ENCODE results near the gene DRAP1.

DRAP1 gene, protein sequence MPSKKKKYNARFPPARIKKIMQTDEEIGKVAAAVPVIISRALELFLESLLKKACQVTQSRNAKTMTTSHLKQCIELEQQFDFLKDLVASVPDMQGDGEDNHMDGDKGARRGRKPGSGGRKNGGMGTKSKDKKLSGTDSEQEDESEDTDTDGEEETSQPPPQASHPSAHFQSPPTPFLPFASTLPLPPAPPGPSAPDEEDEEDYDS

DNA sequence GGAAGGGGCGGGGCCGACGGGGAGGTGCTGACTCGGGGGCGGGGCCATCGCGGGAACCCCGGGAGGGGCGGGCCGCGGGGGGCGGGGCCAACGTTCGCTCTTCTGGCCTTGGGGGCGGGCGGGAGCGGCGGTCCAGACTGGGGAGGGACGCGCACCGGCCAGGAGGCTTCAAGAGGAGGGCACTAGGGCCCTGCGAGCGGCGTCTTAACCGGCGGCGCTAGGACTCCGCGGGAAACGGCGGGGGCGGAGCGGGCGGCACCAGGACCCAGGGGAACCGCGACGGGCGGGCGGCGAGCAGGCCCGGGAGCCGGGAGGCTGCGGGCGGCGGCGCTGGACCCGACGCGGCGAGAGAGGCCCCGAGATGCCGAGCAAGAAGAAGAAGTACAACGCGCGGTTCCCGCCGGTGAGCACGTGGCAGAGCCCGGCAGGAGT is at the start of gene DRAP1:
Gene DRAP1 (plus strand): TSS at position 286 of the 432 bp plus-strand sequence. CDS start 76 bp downstream, at position 362.
- no peak for TF ChIP-seq GATA2 (IDR thresholded peaks at IDR 0.05; ENCODE audit: low read depth, low read length)

DNA sequence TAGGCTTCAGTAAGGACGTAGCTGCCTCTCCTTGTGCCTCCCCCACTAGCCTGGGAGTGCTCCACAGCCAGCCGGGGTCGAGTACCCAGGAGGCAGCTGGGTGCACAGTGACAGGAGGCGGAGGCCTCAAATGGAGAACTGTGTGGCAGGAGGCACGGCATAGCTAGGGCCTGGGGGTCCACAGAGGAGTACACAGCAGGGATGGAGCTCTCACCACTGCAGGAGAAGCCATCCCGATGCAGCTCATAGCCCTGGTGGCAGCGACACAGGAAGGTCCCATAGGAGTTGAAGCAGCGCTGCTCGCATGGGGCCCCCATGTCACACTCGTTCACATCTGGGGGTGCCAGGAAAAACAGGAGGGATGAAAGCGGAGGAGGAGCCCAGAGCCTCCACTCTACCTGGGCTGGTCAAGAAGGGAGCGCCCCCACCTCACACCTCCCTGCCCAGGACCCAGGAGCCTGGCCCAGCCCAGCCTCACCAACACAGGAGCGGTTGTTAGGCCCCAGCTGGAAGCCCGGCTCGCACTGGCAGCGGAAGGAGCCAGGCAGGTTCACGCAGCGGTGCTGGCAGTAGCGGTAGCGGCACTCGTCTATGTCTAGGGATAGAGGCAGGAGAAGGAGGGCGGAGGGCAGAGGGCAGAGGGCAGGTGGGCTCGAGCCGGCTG is 49.5 kb upstream of the DRAP1 start:
- TF ChIP-seq GATA3 (IDR thresholded peaks at IDR 0.05; ENCODE audit: low read depth, low read length) (no peak), GATA2 (IDR thresholded peaks at IDR 0.05; ENCODE audit: low read depth, low read length) (no peak)

- TF ChIP-seq GATA2 (IDR thresholded peaks at IDR 0.05; ENCODE audit: low read depth, low read length), result no peak
- TF ChIP-seq GATA3 (IDR thresholded peaks at IDR 0.05; ENCODE audit: low read depth, low read length), result no peak
Observed at GRCh38 chr11:65870307-65870658, 48.9 kb upstream of the DRAP1 start.

DNA sequence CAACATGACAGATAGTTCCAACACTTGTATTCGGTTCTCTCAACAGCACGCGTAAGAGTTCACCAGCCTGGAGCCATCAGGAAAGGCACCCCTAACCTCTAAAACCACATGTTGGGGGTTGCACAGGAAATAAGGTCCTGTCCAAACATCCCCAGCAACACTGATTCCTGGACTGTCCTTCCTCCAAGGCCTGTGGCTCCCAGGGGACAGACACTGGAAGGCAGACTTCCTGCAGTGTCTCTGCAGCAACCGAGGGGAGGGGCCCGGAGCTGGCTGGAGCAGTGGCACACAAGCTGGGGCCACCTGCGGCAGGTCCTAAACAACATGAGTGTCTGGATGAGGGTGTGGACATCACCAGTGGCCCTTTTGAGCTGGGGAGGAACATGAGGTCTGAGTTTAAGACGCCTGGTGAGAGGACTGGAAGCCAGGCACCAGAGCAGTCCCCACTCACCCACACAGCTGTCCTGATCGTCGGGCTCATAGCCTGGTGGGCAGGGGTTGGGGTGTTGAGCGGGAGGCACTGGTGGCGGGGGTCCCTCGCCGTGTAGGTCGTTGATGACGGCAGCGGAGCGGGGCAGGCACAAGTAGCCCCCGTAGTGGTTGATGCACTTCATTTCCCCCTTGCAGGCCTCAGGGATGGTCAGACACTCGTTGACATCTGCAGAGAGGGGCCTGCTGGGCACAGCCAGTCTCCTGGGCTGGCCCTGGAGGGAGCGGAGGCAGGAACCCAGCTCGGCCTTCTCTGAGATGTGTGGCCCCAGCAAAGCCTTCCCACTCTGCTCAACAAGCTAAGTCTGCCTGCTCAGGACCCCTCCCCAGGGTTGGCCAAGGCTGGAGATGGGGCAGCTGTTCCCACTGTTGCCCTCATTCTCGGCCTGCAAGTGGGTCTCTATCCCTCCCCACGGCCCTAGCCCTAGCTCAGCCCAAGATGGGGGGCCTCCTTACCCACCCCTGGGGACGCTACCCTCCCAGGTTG is 48.2 kb upstream of the DRAP1 start:
- TF ChIP-seq GATA2 (IDR thresholded peaks at IDR 0.05; ENCODE audit: low read depth, low read length) (no peak), GATA3 (IDR thresholded peaks at IDR 0.05; ENCODE audit: low read depth, low read length) (no peak)

DNA sequence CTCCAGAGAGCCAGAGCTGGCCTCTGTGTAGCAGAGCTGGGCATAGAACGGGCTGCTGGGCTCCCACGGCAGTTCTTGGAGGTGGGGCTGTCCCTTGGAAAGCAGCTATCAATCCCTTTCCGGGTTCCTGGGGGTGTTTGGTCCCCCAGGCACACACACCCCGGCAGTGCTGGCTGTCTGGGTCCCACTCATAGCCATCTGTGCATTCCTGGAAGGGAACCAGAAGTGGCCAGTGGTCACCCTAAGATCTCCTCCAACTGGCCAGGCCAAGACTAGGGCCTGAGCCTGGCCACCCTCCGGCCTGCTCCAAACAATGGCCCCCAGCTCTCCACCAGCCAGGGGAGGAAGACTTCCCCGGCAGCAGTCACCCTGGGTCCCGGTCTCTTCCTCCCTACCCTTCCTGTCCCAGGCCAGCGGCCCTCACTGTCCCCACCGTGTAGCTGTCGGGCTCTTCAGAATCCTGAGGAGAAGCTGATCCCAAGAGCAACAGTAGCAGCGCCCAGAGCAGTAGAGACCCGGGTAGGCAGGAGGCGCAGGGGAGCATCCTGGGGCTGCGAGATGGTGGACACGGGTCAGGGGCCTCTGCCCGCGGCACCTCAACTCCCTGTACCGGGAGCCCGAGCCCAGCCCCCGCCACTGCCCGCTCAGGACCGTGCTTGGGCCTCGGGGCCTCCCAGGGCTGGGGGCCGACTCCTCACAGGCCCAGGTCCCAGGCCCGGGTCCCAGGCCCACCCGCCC is 47.2 kb upstream of the DRAP1 start:
- no peak for TF ChIP-seq GATA2 (IDR thresholded peaks at IDR 0.05; ENCODE audit: low read depth, low read length)
- no peak for TF ChIP-seq GATA3 (IDR thresholded peaks at IDR 0.05; ENCODE audit: low read depth, low read length)

DNA sequence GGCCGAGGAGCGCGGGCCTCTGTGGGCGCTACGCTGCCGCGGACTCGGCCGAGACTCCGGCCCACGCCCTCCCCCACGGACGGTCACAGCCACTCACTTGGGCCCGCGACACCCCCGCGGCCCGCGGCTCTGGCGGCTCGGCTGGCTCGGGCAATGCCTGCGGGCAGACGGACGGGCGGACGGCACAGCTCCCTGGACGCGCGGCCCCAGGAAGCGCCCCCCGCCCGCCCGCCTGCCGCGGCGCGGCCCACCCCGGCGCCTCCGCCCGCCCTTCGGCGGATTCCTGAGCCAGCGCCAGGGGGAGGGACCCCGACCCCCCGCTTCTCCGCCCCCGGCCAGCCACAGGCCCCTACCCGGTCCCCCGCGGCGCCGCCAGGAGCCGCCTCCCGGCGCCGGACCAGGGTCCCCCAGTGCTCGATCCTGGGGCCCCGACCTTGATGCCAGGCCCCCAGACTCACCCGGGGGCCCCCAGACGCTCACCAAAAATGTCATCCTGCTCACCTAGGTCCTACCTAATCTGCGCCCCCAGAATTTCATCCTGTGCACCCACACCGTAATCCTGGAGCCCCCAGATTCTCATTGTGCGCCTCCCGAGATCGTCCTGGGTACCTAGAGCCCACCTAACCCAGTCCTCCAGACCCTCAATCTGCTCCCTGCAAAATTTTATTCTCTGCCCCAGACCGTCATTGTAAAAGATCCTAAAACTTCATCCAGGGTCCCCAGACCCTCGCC is 46.5 kb upstream of the DRAP1 start, which contains the start of gene EFEMP2:
Gene EFEMP2 (minus strand): TSS at position 215 of the 732 bp plus-strand sequence. CDS start 446 bp downstream, outside the sequence.
- TF ChIP-seq GATA3 (IDR thresholded peaks at IDR 0.05; ENCODE audit: low read depth, low read length), result no peak
- no peak for TF ChIP-seq GATA2 (IDR thresholded peaks at IDR 0.05; ENCODE audit: low read depth, low read length)

DNA sequence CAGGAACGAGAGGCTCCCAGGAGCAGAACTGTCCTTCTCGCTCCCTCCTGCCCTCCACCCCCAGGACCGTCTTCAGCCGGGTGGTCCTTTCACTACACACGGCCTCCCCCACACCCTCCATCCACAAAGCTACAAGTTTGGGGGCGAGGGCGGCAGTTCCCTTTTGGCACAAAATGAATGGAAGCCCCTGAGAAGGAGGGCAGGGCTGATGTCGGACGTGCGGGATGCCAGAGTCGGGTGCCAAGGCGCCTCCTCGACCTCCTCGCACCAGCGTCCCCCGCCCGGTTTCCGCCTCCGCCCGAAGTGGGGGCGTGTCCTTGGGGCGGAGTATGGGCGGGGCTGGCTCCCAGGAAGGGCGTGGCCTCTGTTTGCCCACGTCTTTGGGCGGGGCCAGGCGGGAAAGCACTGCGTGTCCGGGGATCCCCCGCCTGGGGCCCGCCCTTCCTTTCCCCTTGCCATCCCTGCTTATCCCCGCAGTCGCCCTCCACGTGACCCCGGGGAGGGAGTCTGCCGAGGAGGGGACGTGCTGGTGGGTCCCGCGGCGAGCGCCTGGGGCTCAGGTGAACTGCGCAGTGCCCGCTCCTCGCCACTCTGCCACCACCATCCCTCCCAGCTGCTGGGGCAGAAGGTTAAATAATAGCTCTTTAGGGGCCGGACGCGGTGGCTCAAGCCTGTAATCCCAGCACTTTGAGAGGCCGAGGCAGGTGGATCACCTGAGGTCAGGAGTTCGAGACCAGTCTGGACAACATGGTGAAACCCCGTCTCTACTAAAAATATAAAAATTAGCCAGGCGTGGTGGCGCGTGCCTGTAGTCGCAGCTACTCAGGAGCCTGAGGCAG is 45.7 kb upstream of the DRAP1 start:
- TF ChIP-seq GATA2 (IDR thresholded peaks at IDR 0.05; ENCODE audit: low read depth, low read length), result no peak
- TF ChIP-seq GATA3 (IDR thresholded peaks at IDR 0.05; ENCODE audit: low read depth, low read length), result no peak

DNA sequence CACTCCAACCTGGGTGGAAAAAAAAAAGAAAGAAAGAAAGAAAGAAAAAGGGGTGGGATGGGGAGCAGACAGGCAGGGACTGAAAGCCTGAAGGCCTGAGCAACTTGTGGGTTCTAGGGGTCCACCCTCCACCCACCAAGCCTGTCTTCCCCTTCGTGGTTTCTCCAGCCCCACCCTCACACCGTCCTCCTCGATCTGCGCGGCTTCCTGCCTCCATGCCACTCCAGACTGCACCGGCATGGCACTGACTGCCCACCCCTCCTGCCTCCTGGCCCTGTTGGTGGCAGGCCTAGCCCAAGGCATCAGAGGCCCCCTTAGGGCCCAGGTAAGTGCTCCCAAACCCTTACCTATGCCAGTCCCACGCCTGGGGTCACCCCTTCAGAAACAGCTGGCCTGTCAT is 39.6 kb upstream of the DRAP1 start, which contains the start of gene CTSW:
Gene CTSW (plus strand): TSS at position 221 of the 400 bp plus-strand sequence. CDS start 18 bp downstream, at position 239.
- TF ChIP-seq GATA3 (IDR thresholded peaks at IDR 0.05; ENCODE audit: low read depth, low read length) (no peak), GATA2 (IDR thresholded peaks at IDR 0.05; ENCODE audit: low read depth, low read length) (no peak)

- no peak for TF ChIP-seq GATA3 (IDR thresholded peaks at IDR 0.05; ENCODE audit: low read depth, low read length)
Observed at GRCh38 chr11:65880027-65880426, 39.2 kb upstream of the DRAP1 start.

- no peak for TF ChIP-seq GATA2 (IDR thresholded peaks at IDR 0.05; ENCODE audit: low read depth, low read length)
Observed at GRCh38 chr11:65880844-65881421, 38.3 kb upstream of the DRAP1 start.

DNA sequence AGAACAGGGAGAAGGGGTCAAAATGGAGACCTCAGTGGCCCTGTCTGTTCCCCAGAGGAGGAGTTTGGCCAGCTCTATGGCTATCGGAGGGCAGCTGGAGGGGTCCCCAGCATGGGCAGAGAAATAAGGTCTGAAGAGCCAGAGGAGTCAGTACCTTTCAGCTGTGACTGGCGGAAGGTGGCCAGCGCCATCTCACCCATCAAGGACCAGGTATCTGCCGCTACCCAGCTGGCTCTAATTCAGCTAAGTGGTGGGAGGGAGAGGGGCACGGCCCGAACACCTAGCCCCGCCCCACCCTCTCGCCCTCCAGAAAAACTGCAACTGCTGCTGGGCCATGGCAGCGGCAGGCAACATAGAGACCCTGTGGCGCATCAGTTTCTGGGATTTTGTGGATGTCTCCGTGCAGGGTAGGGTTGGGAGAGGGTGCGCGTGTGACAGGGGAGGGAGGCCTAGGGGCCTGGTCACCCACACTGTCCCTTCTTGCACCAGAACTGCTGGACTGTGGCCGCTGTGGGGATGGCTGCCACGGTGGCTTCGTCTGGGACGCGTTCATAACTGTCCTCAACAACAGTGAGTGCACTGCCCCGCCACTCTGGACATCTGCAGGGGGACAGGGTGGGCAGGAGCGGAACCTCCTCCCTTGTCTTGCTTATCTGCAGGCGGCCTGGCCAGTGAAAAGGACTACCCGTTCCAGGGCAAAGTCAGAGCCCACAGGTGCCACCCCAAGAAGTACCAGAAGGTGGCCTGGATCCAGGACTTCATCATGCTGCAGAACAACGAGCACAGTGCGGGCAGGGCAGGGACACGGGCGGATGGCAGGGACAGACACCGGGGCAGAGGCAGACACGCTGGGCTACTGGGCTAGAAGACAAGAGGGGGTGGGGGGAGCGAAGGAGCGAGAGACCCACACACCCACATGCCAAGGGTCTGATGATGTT is 36.8 kb upstream of the DRAP1 start:
- TF ChIP-seq GATA2 (IDR thresholded peaks at IDR 0.05; ENCODE audit: low read depth, low read length), result no peak
- TF ChIP-seq GATA3 (IDR thresholded peaks at IDR 0.05; ENCODE audit: low read depth, low read length), result no peak
